NOMO-1 (cell line): ENCODE data around the gene CLTCL1.
"Not testable (repeated sequence)": the region's sequence is repeated elsewhere in the genome, so short reads cannot be mapped to it uniquely, and the experiment has no call there.

Experiments
- DNase-seq, 2 experiments: peaks; one replicate each; lab custom pipeline; 2025; ENCODE audit not compliant: unreplicated experiment in 2 of 2; lab: John Stamatoyannopoulos, UW

The CLTCL1 gene

DNA sequence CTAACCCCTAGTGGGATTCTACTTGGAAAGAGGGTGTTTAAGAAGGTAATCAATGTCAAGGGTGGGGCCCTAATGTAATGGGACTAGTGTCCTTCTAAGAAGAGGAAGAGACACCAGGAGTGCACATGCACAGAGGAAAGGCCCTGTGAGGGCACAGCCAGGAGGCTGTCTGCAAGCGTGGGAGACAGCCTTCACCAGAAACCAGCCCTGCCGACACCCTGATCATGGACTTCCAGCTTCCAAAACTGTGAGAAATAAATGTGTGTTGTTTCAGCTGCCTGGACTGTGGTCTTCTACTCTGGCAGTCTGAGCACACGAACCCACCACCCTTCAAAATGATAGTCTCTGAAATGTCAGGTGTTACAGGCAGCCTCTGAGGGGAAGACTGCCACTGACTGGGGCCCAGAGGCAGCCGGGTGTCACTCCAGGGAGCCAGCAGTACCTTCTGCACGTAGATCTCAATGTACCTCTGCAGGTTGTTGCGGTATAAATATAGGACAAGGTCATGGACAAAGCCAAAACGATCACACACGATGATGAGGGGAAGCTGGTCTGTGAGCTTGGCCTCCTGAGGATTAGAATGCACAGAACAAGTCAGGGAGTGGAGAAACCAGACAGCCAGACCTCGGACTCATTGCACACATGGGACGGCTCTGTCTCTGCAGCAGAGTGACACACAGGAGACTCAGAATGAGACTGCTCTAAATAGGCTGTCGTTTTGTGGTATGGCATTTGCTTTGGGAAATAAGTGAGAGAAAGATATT is 69.1 kb downstream of the CLTCL1 start:
- DNase-seq = no peak

DNA sequence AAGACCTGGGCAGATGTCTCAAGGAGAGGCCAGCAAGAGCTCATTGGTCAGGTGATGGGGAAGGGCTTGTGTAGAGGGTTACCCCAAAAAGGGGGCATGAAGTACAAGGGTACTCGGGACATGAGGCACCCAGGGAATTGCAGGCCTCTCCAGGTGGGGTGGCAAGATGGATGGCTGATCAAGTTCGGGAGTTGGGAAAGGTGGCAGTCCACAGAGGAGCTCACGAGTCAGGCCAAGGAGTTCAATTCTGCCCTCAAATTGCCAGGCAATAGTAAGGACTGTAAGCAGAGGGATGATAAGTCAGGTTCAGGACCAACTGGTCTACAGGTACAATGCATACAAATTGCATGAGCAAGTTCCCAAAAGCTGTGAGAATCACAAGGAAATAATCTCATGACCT is 70.7 kb downstream of the CLTCL1 start:
- no peak for DNase-seq

DNA sequence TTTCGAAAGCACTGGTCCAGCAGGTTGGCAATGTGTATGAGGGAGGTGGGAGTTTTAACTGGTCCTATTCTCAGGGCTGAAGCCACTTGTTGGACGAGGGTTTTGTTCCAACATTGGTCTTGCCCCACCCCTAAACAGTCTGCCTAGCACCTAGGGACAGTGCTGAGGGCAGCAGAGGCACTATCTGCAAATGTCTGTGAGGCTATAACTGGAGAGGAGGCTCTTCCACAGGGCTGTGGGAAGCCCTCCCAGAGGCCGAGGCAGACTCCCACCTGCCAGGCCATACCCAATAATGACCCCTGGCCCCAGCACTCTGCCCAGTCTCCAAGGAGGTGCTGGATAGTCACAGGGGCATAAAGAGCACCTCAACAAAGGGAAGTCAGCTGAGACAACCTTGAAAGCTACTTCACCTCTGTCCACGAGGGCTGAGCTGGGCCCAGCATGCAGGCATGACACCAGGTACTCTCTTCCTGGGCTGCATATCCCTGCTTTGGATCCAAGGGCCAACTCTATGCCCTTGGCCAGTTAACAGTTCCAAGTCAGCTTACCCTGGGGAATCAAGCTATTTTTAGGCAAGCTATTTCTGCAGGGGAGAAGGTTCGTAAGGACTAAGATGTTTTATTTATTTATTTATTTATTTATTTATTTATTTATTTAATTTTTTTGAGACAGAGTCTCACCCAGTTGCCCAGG is 72.8 kb downstream of the CLTCL1 start:
- no peak for DNase-seq

DNA sequence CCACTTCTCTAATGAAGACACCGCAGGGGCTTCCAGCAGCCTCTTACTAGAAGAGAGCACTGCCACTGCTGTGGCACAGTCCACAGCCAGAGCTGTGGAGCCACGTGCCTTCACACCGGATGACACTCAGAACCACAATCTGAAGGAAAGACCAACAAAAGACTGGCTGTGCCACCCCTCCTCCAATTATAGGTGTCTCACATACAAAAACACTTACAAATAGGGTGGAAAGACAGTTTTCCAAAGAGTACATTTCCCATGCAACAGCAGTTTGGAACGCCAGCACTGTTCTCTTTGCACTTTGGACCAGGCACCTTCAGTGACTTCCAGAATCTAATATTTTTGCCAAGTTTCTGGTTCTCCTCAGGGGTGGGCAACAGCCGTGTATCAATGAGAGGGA is 74.9 kb downstream of the CLTCL1 start:
- DNase-seq = no peak

DNA sequence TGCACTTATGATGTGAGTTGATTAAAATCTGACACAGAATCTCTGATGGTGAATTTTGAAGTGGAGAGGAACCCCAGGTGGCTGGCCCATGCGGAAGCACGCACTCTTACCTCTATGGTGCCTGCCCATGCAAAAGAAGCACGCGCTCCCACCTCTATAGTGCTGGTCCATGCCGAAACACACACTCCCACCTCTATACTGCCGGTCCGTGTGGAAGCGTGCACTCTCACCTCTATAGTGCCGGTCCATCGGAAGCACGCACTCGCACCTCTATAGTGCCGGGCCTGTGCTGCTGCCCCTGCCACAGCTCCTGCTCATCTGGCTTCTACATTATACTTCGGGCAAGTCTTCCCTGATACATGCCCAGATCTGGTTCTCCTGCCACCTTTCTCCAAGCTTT is 76.2 kb downstream of the CLTCL1 start:
- DNase-seq = no peak

DNA sequence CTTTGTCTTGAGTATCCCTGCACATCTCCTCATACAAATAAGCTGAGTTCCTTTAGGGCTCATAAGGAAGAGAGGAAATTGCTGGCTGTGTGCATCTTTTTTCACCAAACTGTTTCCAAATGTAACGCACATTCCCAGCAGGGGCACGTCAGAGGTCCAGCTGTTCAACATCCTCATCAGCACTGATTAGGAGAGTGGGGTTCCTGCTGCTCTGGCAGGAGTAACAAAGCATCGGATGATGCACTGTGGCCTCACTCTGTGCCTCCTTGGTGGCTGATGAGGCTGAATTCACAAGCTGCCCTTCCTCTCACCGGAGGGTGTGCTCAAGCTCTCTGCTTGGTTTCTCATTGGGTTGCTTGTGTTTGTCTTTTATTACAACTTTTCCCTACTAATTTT is 77.4 kb downstream of the CLTCL1 start:
- DNase-seq = no peak

DNA sequence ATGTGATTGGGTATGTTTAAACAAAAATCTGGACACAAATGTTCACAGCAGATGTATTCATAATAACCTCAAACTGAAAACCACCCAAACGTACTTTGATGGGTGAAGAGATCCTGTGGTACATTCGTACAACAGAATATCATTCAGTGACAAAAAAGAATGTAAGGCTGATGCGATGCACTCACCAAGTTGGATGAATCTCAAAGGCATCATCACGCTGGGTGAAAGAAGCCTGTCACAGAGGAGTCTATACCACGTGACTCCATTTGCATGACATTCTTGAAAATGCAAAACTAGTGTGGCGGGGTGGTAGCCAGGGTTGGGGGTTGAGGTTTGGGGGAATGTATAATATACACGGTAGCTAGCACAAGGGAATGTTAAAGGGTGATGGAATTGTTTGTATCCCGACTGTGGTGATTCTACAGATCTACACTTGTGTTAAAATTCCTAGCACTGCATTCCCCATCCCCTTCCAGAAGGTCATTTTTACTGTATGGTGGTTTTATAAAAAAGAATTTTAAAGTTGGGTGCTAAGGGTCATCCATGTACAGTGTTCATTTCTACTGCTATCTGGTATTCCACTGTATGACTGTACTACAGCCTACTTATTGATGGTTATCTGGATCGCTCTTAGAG is 78.0 kb downstream of the CLTCL1 start:
- DNase-seq = no peak

DNA sequence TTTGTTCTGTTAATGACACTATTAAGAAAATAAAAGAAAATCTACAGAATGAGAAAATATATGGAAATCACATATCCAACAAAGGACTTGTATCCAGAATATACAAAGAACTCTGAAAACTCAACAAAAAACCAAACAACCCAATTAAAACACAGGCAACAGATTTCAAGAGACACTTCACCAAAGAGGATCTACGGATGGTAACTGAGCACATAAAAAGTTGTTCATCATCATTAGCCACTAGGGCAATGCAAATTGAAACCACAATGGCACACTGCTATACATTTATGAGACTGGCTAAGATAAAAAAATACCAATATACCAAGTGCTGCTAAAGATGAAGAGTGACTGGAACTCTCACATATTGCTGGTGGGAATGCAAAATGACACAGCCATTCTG is 78.5 kb downstream of the CLTCL1 start:
- no peak for DNase-seq

DNA sequence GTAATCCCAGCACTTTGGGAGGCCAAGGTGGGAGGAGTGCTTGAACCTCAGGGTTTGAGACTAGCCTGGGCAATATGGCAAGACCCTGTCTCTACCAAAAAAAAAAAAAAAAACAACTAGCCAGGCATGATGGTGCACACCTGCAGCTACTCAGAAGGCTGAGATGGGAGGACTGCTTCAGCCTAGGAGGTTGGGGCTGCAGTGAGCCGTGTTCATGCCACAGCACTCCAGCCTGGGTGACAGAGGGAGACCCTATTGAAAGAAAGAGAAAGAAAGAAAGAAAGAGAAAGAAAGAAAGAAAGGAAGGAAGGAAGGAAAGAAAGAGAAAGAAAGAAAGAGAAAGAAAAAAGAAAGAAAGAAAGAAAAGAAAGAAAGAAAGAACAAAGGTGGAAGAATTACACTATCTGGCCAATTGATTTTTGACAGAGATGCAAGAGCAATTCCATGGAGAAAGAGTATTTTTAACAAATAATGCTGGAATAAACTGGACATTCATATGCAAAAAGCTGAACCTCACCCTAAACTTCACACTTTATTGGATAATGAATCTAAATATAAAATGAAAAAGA is 79.1 kb downstream of the CLTCL1 start:
- DNase-seq = no peak

DNA sequence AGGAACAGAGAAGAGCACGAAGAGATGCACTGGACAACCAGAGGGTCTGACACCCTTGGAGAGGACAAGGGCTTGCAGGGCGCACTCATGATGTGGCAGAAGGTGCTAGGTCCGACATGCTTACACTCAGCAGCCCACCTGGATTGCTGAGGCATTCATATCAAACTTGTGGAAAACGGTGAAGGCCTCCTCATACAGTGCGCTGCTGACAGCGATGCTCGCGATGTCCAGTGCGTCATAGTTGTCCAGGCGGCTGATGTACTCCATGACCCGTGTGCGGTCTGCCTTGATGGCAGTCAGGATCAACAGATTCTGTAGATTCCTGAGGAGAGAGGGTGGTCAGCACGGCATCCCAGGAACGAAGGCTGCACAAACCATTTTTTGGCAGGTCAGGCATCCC is 81.3 kb downstream of the CLTCL1 start:
- DNase-seq = no peak

DNA sequence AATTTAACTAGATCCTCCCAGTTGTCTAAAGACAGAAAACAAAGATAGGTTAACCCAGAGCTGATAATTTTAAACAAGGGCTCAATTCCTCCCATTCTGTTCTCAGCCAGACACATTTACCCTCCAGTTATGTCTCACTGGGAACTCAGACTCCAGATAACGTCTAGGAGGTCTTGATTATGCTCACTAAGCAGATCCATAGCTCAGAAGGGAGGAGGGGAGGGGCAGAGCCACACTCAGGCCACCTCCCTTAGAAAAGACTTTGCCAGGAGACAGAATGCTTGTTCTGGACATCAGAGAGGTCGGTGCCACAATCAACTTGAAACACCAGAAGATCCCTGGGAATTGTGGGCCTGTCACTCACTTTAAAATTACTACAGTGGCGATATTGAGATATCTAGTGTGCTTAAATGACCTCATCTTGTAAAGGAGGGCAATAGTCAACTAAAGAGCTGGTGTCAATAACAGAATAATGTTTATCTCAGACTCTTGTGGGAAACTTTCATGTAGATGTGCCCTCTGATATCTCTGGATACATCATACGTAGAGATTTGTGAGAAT is 83.2 kb downstream of the CLTCL1 start:
- no peak for DNase-seq

DNA sequence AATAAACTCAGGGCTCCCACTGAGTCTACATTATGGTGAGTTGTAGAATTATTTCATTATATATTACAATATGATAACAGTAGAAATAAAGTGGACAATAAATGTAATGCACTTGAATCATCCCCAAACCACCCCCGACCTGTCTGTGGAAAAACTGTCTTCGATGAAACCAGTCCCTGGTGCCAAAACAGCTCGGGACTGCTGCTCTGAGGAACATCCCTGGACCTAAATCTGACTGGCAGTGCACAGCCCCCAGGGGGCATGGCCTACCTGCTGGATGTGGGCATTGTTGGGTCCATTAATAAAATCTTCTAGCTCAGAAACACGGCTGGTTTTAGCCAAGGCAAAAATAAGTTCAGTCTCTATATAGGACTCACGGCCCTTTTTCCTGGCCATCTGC is 83.6 kb downstream of the CLTCL1 start:
- DNase-seq = no peak

DNA sequence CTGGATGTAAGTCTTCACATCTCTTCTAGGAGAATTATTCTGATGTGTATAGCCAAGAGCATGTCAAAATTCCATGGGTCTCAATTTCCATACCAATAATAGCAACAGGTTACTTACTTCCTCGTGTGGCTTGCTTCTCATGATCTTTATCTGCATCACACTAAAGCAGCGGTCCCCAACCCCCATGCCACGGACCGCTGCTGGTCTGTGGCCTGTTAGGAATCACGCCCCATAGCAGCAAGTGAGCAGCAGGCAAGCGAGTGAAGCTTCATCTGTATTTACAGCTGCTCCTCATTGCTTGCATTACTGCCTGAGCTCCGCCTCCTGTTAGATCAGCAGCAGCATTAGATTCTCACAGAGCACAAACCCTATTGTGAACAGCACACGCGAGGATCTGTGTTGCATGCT is 84.1 kb downstream of the CLTCL1 start:
- DNase-seq = no peak

DNA sequence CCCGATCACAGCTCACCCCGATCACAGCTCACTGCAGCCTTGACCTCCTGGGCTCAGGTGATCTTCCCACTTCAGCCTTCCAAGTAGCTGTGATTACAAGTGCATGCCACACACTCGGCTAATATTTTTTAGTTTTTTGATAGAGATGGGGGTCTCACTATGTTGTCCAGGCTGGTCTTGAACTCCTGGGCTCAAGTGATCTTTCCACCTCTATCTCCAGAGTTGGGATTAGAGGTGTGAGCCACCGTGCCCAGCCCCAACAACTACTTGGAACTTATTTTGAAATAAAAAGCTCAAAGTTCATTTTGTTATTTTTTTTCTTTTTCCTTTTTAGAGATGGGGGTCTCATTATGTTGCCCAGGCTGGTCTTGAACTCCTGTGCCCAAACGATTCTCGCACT is 85.2 kb downstream of the CLTCL1 start:
- DNase-seq = no peak

DNA sequence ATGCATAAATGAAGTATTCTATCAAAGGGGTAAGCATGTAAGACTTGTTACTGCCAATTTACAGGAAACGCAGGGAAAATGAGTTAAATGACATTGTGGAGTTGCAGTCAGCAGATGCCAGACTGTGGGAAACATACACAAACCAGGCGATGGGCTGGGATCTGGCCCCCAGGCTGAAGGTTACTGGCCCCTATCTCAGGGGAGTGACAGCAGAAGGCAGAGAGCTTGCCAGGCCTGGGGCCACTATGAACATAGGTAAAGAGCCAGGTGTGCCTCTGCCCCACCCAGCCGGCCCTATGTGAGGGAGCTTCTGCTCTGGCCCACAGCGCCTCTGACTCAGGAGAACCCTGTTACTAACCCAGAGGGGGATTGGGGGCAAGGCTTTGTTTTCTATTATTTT is 86.9 kb downstream of the CLTCL1 start:
- DNase-seq = no peak

DNA sequence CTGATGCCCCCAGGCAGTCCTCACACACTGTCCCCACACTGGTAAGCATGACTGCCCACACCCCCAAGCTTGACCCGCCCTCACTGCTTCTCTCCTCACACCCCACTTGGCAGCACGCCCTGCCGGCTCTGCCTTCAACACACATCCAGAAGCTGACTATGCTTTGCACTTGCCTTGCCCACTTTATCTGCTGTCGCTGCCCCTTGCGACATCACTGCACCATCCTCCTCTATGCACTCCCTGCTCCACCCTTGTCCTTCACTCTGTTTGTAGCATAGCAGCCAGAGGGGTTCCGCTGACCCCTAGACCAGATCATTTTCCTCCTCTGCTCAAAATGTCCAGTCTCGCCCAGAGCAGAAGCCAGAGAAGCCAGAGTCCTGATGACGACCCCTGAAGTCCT is 87.7 kb downstream of the CLTCL1 start:
- DNase-seq = no peak

DNA sequence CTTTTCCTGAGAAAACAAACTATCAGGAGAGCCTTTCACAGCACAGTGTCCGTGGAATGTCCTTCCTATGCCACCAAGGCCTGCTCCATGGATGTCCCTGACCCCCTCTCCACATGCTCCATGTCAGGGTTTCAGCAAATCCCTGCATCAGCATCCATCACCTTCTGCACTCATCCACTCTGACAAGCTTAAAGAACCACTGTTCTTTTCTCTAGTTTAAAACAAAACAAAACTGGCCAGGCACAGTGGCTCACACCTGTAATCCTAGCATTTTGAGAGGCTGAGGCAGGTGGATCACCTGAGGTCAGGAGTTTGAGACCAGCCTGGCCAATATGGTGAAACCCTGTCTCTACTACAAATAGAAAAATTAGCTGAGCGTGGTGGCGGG is 88.7 kb downstream of the CLTCL1 start:
- DNase-seq = not testable (repeated sequence)

DNA sequence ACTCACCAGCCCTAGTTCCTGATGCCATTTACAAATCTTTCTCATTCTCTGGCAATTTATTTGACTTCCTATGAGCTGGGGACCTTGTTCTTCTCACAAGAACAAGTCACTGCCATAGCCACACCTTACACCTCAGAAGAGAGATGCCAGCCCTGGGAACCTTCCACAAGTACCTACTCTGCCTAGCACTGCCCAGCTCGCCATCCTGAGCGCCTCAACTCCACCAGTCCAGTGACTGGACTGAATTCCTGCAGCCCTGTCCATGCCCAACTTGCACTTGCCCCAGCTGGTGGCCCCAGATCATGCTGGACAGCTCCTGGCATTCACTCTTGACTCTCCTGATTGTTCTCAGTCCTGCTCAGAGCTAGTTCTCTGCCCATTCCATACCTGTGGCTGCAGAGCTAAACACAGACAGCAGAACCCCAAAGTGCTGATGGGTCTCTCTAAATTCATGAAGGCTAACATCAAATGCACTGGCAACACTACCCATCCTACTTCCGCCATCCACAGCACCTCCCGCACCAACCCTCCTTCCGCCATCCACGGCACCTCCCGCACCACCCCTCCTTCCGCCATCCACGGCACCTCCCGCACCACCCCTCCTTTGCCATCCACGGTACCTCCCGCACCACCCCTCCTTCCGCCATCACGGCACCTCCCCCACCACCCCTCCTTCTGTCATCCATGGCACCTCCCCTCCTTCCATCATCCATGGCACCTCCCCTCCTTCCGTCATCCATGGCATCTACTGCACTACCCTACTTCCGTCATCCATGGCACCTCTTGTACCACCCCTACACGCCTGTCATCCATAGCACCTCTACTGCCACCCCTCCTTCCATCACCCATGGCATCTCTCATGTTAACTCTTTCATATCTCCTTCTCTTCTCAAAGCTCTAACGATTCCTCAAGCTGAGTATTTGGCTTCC is 89.4 kb downstream of the CLTCL1 start:
- no peak for DNase-seq

DNA sequence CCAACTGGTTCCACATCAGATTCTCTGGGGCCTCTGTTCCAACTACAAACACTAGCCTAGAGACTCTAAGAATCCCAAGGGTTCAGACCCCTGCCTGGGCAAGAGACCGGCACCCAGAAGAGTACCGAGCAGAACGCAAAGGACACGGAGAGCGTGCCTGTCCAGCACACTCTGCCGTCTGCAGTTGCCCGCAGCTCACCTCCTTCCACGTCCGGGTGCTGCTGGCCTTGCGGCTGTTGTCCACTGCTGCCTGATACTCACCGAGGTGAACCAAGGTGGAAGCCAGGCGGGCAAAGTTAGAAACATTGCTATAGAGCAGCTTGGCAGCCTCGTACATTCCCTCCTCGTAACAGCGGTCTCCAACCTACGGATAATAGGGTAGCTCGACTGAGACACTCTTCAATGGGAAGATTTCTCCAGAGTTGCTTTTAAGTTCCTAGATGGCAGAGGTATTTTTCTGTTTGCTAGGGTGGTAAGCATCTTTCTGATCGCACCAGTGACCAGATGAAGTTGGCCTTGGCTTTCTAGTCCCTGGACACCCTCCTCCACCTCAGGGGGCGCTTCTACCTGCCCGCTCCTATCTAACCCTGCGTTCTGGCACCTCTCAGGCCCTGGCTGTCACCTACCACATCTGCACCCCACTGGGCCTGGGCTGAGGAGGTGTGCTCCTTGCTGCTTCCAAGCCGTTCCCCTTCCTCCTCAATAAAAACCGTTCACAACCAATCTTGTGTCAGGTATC is 90.2 kb downstream of the CLTCL1 start:
- no peak for DNase-seq

DNA sequence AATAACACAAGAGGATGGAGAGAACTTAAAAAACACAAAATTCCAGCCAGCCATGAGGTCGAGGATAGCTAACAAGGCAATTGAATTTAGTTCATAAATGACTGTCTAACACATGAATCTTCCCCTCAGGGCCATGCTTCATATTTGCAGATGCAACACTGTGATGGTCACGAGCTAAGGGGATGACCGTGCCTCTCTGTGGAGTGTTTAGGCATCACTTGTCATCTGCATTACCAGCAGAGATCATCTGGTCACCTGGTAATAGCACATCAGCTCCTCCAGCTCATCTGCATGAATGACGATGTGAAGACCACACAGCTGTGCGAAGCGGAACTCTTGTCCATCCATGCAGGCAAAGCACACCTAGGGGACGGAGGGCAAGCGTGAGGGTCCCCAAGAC is 92.0 kb downstream of the CLTCL1 start:
- DNase-seq = no peak
